Measurements from ENCODE around the gene PTPRF. TPM values are rescaled to one million over a fixed set of nuclear protein-coding genes. Genes with fewer than 3 reads are reported as not detected.
"Not testable (repeated sequence)": the region's sequence is repeated elsewhere in the genome, so short reads cannot be mapped to it uniquely, and the experiment has no call there.

Gene PTPRF
- polyA plus RNA-seq, 3 donors = 228 to 244 (median 233) TPM

GRCh38 chr1:43621861-43622260 is 91.2 kb downstream of the PTPRF start:
- DNase-seq = no peak

GRCh38 chr1:43622471-43622870 is 91.8 kb downstream of the PTPRF start:
- no peak for DNase-seq

DNA sequence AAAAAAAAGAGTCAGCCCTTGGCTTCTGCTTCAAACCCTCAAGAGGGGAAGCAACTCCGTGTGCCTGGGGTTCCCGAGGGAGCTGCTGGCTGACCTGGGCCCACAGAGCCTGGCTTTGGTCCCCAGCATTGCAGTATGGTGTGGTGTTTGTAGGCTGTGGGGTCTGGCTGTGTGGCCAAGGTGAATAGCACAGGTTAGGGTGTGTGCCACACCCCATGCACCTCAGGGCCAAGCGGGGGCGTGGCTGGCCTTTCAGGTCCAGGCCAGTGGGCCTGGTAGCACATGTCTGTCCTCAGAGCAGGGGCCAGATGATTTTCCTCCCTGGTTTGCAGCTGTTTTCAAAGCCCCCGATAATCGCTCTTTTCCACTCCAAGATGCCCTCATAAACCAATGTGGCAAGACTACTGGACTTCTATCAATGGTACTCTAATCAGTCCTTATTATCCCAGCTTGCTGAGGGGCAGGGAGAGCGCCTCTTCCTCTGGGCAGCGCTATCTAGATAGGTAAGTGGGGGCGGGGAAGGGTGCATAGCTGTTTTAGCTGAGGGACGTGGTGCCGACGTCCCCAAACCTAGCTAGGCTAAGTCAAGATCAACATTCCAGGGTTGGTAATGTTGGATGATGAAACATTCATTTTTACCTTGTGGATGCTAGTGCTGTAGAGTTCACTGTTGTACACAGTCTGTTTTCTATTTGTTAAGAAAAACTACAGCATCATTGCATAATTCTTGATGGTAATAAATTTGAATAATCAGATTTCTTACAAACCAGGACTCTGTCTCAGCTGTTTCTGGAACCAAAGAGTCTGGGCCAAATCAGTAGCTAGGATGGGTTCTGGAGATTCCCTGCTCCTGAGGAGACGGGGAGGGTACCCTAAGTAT is 92.5 kb downstream of the PTPRF start:
- no peak for DNase-seq

- no peak for DNase-seq
These were observed 94.5 kb downstream of the PTPRF start for GRCh38 chr1:43625063-43625780.

DNA sequence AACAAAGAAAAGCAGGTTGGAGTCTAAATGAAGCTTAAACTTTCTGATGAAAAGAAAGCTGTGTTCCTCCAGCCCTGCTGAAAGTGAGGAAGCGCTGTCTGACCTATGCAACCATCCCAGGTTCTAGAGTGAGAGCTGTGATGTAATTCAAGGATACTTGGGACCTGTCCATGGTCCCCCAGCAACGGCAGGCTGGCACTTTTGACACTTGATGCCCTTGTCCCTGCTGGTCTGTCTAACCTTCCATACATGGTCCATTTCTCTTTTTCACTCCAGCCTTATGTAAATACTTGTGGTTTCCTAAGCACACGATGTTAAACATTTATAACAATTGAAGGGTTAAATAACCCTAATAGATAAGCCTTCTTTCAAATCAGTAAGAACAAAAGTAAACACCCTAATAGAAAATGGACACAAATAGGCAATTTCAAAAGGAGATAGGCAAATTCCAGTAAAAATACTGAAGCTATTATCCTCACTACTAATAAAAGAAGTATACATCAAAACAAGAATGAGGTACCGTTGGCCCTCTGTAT is 101.5 kb downstream of the PTPRF start:
- no peak for DNase-seq

DNA sequence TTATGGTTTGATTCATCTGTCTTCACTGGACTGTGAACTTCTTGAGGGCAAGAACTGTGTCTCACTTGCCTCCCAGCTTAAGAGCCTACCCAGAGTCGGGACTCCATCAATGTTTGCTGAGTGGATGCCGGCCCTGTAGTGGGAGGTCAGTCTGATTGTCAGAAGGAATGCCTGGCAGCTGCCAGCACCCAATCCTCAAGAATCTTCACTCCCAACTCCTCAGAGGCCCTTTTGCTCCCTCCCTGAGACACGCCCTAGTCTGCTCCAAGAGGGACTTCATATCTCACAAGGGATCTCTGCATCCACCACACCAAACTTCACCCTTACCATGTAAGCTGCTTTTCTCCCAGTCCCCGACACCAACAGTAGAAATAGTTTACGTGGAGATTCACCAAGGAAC is 104.0 kb downstream of the PTPRF start:
- no peak for DNase-seq

GRCh38 chr1:43636006-43636641 is 105.4 kb downstream of the PTPRF start:
- DNase-seq = no peak

- no peak for DNase-seq
These were observed 106.6 kb downstream of the PTPRF start for GRCh38 chr1:43637267-43637666.

DNA sequence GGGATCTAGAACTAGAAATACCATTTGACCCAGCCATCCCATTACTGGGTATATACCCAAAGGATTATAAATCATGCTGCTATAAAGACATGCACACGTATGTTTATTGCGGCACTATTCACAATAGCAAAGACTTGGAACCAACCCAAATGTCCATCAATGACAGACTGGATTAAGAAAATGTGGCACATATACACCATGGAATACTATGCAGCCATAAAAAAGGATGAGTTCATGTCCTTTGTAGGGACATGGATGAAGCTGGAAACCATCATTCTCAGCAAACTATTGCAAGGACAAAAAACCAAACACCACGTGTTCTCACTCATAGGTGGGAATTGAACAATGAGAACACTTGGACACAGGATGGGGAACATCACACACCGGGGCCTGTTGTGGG is 107.7 kb downstream of the PTPRF start:
- DNase-seq = not testable (repeated sequence)

GRCh38 chr1:43639976-43640794 is 109.5 kb downstream of the PTPRF start:
- no peak for DNase-seq

GRCh38 chr1:43644558-43644957 is 113.9 kb downstream of the PTPRF start:
- no peak for DNase-seq

DNA sequence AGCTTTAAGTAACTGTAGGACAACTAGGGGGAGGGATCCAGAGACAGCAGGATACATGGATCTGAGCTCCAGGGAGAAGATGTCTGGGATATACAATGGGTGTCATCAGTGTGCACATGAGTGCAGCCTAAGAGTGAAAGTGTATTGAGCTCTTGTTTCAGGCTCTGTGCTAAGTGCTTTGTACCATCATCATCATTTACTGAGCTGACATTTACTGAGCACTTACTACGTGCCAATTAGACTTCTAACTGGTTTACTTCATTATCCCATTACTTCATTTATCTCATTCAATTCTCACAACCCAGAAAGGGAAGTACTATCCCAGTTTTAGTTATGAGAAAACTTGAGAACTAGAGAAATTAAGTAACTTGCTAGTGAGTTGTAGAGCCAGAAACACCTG is 114.8 kb downstream of the PTPRF start:
- no peak for DNase-seq

DNA sequence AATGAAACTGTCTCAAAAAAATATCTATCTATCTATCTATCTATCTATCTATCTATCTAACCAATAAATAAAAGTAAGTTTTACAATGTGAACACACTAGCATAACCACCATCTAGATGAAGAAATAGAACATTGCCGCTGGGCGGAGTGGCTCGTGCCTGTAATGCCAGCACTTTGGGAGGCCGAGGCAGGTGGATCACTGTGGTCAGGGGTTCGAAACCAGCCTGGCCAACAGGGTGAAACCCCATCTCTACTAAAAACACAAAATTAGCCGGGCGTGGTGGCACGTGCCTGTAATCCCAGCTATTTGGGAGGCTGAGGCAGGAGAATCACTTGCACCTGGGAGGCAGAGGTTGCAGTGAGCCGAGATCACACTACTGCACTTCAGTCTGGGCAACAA is 116.6 kb downstream of the PTPRF start:
- not testable (repeated sequence) for DNase-seq

GRCh38 chr1:43648221-43648847 is 117.7 kb downstream of the PTPRF start:
- DNase-seq = no peak

- no peak for DNase-seq
These were observed 118.3 kb downstream of the PTPRF start for GRCh38 chr1:43648876-43649477.

DNA sequence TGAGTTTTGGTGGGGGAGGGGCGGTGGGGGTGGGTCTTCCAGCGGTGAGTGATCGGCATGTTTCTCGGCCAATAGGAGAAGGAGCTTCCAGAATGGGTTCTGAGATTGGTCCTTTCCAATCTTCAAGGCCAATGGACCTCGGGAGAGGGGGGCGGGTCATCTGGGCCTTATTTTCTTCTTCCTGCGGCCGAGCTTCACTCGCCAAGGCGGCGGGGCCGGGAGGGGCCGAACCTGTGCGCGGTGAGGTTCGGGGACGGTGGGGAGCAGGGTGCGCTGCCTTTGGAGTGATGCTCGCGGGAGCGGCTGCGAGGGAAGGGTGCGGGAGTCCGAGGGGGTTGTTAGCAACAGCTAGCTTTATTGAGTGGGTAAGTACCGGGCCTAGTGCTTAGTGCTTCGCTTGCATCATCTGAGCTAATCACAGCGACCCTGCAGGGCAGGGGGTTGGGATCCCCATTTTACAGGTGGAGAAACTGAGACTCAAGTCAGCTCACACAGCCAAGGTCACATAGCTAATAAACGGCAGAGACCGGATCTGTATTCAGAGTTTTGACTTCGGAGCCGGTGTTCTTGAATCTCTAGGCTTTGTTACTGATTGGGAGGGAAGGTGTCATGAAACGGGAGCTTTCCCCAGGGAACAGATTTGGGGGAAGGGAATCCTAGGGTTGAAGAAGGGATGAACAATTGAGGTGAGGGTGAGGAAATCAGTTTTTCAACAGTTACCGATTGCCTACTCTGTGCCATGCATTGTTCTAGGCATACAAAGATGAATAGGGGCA is 119.8 kb downstream of the PTPRF start:
- peak; percentile 98 for DNase-seq

- DNase-seq = no peak
These were observed 120.5 kb downstream of the PTPRF start for GRCh38 chr1:43651188-43651587.

- no peak for DNase-seq
These were observed 121.2 kb downstream of the PTPRF start for GRCh38 chr1:43651902-43652301.

DNA sequence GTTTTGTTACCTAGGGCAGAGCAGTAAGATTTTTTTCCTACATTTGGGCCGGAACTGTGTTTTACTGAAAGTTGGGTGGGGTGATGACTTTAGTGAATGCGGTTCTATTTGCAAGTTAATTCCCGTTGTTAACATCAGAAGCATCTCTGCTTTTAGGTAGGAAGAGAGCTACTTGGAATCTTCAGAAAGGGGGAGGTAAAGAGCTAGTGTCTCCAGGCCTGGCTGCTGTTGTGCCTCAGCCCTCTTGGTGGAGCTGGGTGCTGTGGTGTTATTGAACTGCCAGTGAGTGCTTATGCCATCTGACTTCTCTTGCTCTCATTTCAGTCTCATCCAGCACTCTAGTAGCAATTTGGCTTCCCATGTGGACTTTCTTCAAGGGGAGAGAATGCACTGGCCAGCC is 122.7 kb downstream of the PTPRF start:
- no peak for DNase-seq

GRCh38 chr1:43653893-43654292 is 123.2 kb downstream of the PTPRF start:
- no peak for DNase-seq

Data from renal pelvis (tissue), 4 donors.